Gastroesophageal sphincter (tissue), 3 donors: Measurements from ENCODE around the gene REM2.

Experiments
- CTCF ChIP-seq, 4 experiments: fragments of 200-600 bp in 2 of 4; fragments of 450-650 bp in 2 of 4; sonication (generic) in 1 of 4; IDR thresholded peaks; one replicate each; pipeline ENCODE4 v1.5.1; 2017 to 2019; ENCODE audit warnings: antibody characterized with exemption in 4 of 4, mild to moderate bottlenecking in 2 of 4, moderate library complexity in 2 of 4
- EP300 ChIP-seq: sonication (generic); formaldehyde crosslinking; IDR thresholded peaks from one replicate; pipeline ENCODE4 v1.6.1; 2017; ENCODE audit warnings: antibody characterized with exemption, mild to moderate bottlenecking
- POLR2A ChIP-seq, 2 donors: fragments of 450-650 bp; IDR thresholded peaks; one replicate each; pipeline ENCODE4 v1.6.1; 2017; ENCODE audit warnings: antibody characterized with exemption in 2 of 2, mild to moderate bottlenecking in 2 of 2, moderate library complexity in 1 of 2
- POLR2AphosphoS5 ChIP-seq: sonication (generic); formaldehyde crosslinking; IDR thresholded peaks from one replicate; pipeline ENCODE4 v1.6.1; 2017; ENCODE audit warnings: antibody characterized with exemption

GRCh38 chr14:22932146-22932545, 49.1 kb downstream of the REM2 start:
- TF ChIP-seq POLR2A (IDR thresholded peaks at IDR 0.05) (no peak), POLR2AphosphoS5 (no peak), CTCF (IDR thresholded peaks at IDR 0.05) (no peak), EP300 (no peak)
